Transverse colon (tissue), 4 donors: ENCODE data around the gene NOX3. TPM values are rescaled to one million over a fixed set of nuclear protein-coding genes. Genes with fewer than 3 reads are reported as not detected.

Experiments used
- DNase-seq: peaks from one replicate; pipeline ENCODE4 v3.0.0-alpha.2; 2019
- H3K27ac ChIP-seq, 4 donors: fragments of 200-600 bp; sonication (generic); 2 replicates each; pipeline ENCODE4 v1.5.1; 2016 to 2018; ENCODE audit warnings: inconsistent platforms in 4 of 4
- H3K27me3 ChIP-seq: fragments of 200-600 bp; sonication (generic); 2 replicates; pipeline ENCODE4 v1.5.1; 2017; ENCODE audit warnings: inconsistent platforms
- H3K36me3 ChIP-seq, 4 donors: fragments of 200-600 bp; sonication (generic); 2 replicates each; pipeline ENCODE4 v1.5.1; 2017 to 2019; ENCODE audit warnings: inconsistent platforms in 4 of 4
- H3K4me1 ChIP-seq, 4 donors: fragments of 200-600 bp; sonication (generic); 2 replicates each; pipeline ENCODE4 v1.5.1; 2017 to 2020; ENCODE audit warnings: inconsistent platforms in 4 of 4
- H3K4me3 ChIP-seq, 4 donors: fragments of 200-600 bp; sonication (generic); 1 replicate in 1 of 4; 2 replicates in 3 of 4; pipeline versions ENCODE4 v1.5.1 to v1.6.1; 2017 to 2019; ENCODE audit warnings: inconsistent platforms in 4 of 4
- H3K9me3 ChIP-seq, 2 donors: fragments of 200-600 bp; sonication (generic); 2 replicates each; pipeline ENCODE4 v1.5.1; 2017 to 2019; ENCODE audit warnings: inconsistent platforms in 2 of 2
- EP300 ChIP-seq: sonication (generic); formaldehyde crosslinking; IDR thresholded peaks from one replicate; pipeline ENCODE4 v1.6.1; 2017; ENCODE audit warnings: antibody characterized with exemption, low read depth
- POLR2A ChIP-seq: fragments of 450-650 bp; IDR thresholded peaks from one replicate; pipeline ENCODE4 v1.6.1; 2016; ENCODE audit warnings: antibody characterized with exemption, mild to moderate bottlenecking, moderate library complexity
- POLR2AphosphoS5 ChIP-seq, 3 donors: sonication (generic); formaldehyde crosslinking; IDR thresholded peaks; one replicate each; pipeline ENCODE4 v1.6.1; 2016; ENCODE audit warnings: antibody characterized with exemption in 3 of 3
- WGBS, 2 donors: methylation state at CpG; one replicate each; pipeline ENCODE4 v1.1.5; 2018; ENCODE audit warnings: low coverage in 1 of 2; 5-methylcytosine and 5-hydroxymethylcytosine counted together
- in situ Hi-C, 4 donors: fragments of 200-750 bp; cut with MboI; loops; one replicate each; pipeline versions ENCODE4 v1.15.0 to v1.15.1; 2017; ENCODE audit warnings: low sequenced_read_pairs in 3 of 4, low pct_ligation_motif_present in 1 of 4, low pct_unique_long_range_greater_than_20kb in 1 of 4
- intact Hi-C: fragments of 100-400 bp; cut with DNase I; formaldehyde crosslinking; loops from one replicate; pipeline ENCODE4 v1.15.1; 2023; ENCODE audit warnings: low total_unique reads
- total RNA-seq, 4 donors: library from RNA; depleted of rRNA; stranded (reverse); fragments of >200 nt; gene quantifications; one replicate each; pipeline ENCODE4 v1.1.0, GENCODE V29; 2016
- TF ChIP-seq, protein P1 (sequence below), 5 experiments: fragments of 200-600 bp in 3 of 5; fragments of 450-650 bp in 2 of 5; sonication (generic) in 3 of 5; IDR thresholded peaks; 1 replicate in 2 of 5; 2 replicates in 3 of 5; pipeline ENCODE4 v1.5.1; 2016 to 2017; ENCODE audit warnings: antibody characterized with exemption in 5 of 5, inconsistent platforms in 3 of 5, mild to moderate bottlenecking in 2 of 5, moderate library complexity in 1 of 5

Gene NOX3
- total RNA-seq, 4 donors from 2014 or later, result not detected

DNA sequence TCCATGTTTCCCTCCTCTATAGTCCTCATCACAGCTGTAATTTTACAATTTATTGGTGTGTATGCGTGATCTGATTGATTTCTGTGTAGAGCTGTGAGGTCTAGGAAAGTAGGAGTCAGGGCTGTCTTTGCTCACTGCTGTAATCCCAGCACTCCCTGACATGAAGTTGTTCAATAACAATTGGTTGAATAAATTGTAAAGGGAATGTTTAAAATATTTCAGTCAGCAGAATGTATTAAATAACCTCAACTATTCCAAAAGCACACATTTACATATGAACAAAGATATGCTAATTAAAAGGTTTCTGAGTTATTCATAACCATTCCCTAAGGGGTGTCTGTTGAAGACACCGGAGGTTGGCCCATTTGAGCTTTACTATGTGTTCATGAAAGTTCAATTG, 31.5 kb downstream of the NOX3 start:
- no peak overlapping the region for H3K4me3 ChIP-seq
- 86 to 87% methylated on average over 2 of the region's 2 CpGs for WGBS, 2 donors
- intact Hi-C loops (no loop called here), in situ Hi-C loops (no loop called here)
- DNase-seq, result no peak
- no peak overlapping the region for H3K27ac ChIP-seq
- H3K36me3 ChIP-seq, result no peaks in the 10 kb centered on the region
- TF ChIP-seq POLR2AphosphoS5 (IDR thresholded peaks at IDR 0.05) (no peak), POLR2A (no peak), EP300 (no peak)
- TF ChIP-seq, protein P1, sequence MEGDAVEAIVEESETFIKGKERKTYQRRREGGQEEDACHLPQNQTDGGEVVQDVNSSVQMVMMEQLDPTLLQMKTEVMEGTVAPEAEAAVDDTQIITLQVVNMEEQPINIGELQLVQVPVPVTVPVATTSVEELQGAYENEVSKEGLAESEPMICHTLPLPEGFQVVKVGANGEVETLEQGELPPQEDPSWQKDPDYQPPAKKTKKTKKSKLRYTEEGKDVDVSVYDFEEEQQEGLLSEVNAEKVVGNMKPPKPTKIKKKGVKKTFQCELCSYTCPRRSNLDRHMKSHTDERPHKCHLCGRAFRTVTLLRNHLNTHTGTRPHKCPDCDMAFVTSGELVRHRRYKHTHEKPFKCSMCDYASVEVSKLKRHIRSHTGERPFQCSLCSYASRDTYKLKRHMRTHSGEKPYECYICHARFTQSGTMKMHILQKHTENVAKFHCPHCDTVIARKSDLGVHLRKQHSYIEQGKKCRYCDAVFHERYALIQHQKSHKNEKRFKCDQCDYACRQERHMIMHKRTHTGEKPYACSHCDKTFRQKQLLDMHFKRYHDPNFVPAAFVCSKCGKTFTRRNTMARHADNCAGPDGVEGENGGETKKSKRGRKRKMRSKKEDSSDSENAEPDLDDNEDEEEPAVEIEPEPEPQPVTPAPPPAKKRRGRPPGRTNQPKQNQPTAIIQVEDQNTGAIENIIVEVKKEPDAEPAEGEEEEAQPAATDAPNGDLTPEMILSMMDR (IDR thresholded peaks at IDR 0.05), result no peak
- H3K4me1 ChIP-seq, result peaks cover 0 to under 1% (median 0%) of the 10 kb centered on the region in 4 donors
- H3K27me3 ChIP-seq, result no peaks in the 10 kb centered on the region
- no peaks in the 10 kb centered on the region for H3K9me3 ChIP-seq

DNA sequence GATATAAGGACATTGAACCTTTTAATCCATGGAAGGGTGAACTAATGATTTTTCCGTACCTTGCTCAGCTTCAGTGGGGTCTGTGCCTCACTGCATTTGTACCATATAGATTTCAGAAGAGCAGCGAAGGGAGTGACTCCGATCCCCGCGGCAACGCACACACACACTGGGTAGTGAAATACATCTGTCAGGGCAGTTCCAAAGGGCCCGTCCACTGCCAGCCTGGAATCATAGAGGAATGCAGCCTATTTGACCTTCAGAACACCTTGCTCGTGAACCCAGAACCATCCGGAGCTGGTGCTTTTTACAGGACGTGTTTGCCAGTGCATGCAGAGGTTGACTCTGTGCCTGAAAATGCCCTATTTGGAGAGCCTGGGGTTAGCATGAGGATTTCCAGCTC, 33.0 kb downstream of the NOX3 start:
- in situ Hi-C loops (no loop called here), intact Hi-C loops (no loop called here)
- WGBS, 2 donors, result 62 to 95% methylated on average over 2 to 10 of the region's 10 CpGs
- no peak overlapping the region for H3K27ac ChIP-seq
- DNase-seq, result no peak
- TF ChIP-seq, protein P1 (IDR thresholded peaks at IDR 0.05), result no peak
- TF ChIP-seq POLR2AphosphoS5 (IDR thresholded peaks at IDR 0.05) (no peak), POLR2A (no peak), EP300 (no peak)
- no peaks in the 10 kb centered on the region for H3K9me3 ChIP-seq
- no peaks in the 10 kb centered on the region for H3K27me3 ChIP-seq
- no peaks in the 10 kb centered on the region for H3K36me3 ChIP-seq
- peaks cover 0 to 15% (median 2%) of the 10 kb centered on the region in 4 donors for H3K4me1 ChIP-seq
- H3K4me3 ChIP-seq, result no peak overlapping the region

DNA sequence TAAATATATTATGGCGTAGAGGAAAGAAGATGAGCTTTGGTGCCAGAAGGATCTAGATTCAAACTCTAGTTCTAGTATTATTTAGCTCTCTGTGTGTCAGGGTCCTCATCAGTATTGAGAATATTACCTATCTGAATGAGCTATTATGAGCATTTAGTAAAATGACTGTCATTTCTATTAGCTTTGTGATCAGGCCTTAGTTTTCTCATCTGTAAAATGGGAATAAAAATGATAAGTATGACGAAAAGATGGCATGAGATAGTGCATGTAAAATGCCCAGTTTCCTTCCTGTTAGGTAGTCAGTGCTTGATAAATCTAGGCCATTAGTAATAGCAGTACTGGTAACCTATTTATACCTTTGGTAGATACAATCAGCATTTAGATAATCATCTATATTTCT, 35.1 kb downstream of the NOX3 start:
- peaks cover 0 to 15% (median 3%) of the 10 kb centered on the region in 4 donors for H3K4me1 ChIP-seq
- no peaks in the 10 kb centered on the region for H3K36me3 ChIP-seq
- 92 to 100% methylated on average over 2 of the region's 2 CpGs for WGBS, 2 donors
- no peak overlapping the region for H3K27ac ChIP-seq
- intact Hi-C loops, result no loop called here
- in situ Hi-C loops, result no loop called here
- TF ChIP-seq POLR2AphosphoS5 (IDR thresholded peaks at IDR 0.05) (no peak), POLR2A (no peak), EP300 (no peak)
- TF ChIP-seq, protein P1 (IDR thresholded peaks at IDR 0.05), result no peak
- no peaks in the 10 kb centered on the region for H3K27me3 ChIP-seq
- no peak overlapping the region for H3K4me3 ChIP-seq
- H3K9me3 ChIP-seq, result no peaks in the 10 kb centered on the region
- DNase-seq, result no peak

DNA sequence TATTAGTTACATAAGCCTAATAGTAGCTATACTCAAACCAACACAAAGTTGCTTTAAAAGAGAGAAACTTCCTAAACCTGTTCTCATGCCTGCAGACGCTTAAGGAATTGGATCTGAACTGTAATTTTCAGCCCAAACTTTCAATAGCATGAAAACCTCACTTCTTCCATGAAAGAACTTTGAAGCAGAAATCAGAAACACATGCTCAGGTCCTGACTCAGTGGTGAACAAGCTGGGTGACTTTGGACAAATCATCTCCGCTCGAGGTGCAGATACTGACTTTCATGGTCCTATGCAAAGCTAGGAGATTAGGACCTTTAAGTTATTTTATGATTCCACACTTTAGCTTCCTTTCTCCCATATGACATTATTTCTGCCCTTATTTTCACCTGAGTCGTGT, 36.5 kb downstream of the NOX3 start:
- WGBS, 2 donors, result 95 to 97% methylated on average over 4 of the region's 4 CpGs
- peaks cover 0 to 15% (median 3%) of the 10 kb centered on the region in 4 donors for H3K4me1 ChIP-seq
- no peaks in the 10 kb centered on the region for H3K36me3 ChIP-seq
- in situ Hi-C loops (no loop called here), intact Hi-C loops (no loop called here)
- no peaks in the 10 kb centered on the region for H3K9me3 ChIP-seq
- no peak for DNase-seq
- no peaks in the 10 kb centered on the region for H3K27me3 ChIP-seq
- no peak overlapping the region for H3K4me3 ChIP-seq
- TF ChIP-seq, protein P1 (IDR thresholded peaks at IDR 0.05), result no peak
- TF ChIP-seq EP300, result no peak
- no peak for TF ChIP-seq POLR2A
- no peak for TF ChIP-seq POLR2AphosphoS5 (IDR thresholded peaks at IDR 0.05)
- H3K27ac ChIP-seq, result no peak overlapping the region
